Measurements from ENCODE around the gene RBFOX2. TPM values are rescaled to one million over a fixed set of nuclear protein-coding genes. Genes with fewer than 3 reads are reported as not detected.

RBFOX2 gene
- total RNA-seq, 1 experiment from 2014 or later: 81.1 TPM

DNA sequence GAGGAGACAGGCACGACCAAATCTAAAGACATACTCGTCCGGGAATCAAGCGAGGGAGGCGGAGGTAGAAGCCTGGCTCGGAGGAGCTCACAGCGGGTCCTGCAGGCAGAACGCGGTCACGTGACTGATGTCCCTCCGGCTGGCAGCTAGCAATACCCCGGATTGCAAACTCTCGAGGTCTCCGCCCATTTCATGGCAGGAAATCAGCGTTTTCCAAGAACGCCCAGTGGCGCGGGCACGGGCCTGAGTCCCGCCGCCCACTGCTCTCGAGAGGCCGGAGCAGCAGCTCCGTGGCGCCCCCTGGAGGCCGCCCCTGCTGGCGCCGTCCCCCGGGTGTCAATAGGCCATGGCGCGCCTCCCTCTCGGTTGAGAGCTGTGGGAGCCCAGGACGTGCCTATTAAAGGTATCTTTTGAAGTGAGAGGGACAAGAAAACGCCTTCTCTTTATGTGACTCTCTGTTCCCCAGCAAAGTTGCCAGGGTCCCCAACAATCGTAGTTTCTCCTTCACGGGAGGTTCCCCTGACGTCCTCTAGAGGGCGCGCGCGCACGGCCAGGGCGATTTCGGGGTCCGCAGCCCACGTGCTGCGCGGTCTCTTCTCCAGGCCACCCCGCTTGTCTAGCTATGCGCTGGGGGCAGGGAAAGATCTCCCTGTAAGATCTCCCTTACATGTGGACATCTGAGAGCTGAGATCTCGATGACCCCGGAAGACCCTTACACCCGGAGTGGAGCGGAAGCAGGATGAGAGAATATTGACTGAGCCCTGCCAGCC lies 37.3 kb upstream of the RBFOX2 start:
- ChIA-PET POLR2A (no interaction called here), CTCF (interaction anchor here (0.7 to 1.6 kb wide), 8 partner anchors 10 to 186 kb away, joined by 3 to 21 read pairs (median 4); partner anchors contain the start of gene RBFOX2)
- Histone ChIP-seq H3K36me3 (ENCODE audit: control insufficient read depth, insufficient read depth, low read length) (no peaks in the 10 kb centered on the region), H3K4me1 (ENCODE audit: control insufficient read depth, insufficient read depth, low read length) (no peaks in the 10 kb centered on the region), H3K27ac (ENCODE audit: low read length) (peak overlapping the region; percentile 84), H3K9me3 (ENCODE audit: control insufficient read depth, insufficient read depth, low read depth, low read length) (no peaks in the 10 kb centered on the region), H3K4me3 (ENCODE audit: low read depth in 2 of 2, low read length in 2 of 2) (peak overlapping the region; percentile 52 to 77), H3K27me3 (ENCODE audit: control insufficient read depth, insufficient read depth, low read length) (no peaks in the 10 kb centered on the region)
- ATAC-seq: peak; percentile 94
- DNase-seq (ENCODE audit: low read depth, low spot score): peak; percentile 48
- in situ Hi-C loops (cut with HindIII; ENCODE audit: low pct_unique_long_range_greater_than_20kb, low sequenced_read_pairs): no loop called here
- intact Hi-C loops (cut with micrococcal nuclease; ENCODE audit: unreplicated experiment): loop anchor here (2.0 to 10.0 kb wide), 2 partner anchors 59 to 131 kb away; no protein-coding TSS in a partner anchor
- BruUV-seq (replicated peaks): no TSS peak
- no peak for TF ChIP-seq REST (IDR thresholded peaks at IDR 0.05; ENCODE audit: insufficient read depth in 1 of 2, low read depth in 2 of 2, low read length in 1 of 2)
- TF ChIP-seq SIN3A (IDR thresholded peaks at IDR 0.05; ENCODE audit: borderline replicate concordance, insufficient read depth, low read depth, low read length): no peak
- TF ChIP-seq POLR2AphosphoS5 (IDR thresholded peaks at IDR 0.05; ENCODE audit: low read depth, low read length): no peak
- TF ChIP-seq, protein P1, sequence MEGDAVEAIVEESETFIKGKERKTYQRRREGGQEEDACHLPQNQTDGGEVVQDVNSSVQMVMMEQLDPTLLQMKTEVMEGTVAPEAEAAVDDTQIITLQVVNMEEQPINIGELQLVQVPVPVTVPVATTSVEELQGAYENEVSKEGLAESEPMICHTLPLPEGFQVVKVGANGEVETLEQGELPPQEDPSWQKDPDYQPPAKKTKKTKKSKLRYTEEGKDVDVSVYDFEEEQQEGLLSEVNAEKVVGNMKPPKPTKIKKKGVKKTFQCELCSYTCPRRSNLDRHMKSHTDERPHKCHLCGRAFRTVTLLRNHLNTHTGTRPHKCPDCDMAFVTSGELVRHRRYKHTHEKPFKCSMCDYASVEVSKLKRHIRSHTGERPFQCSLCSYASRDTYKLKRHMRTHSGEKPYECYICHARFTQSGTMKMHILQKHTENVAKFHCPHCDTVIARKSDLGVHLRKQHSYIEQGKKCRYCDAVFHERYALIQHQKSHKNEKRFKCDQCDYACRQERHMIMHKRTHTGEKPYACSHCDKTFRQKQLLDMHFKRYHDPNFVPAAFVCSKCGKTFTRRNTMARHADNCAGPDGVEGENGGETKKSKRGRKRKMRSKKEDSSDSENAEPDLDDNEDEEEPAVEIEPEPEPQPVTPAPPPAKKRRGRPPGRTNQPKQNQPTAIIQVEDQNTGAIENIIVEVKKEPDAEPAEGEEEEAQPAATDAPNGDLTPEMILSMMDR (IDR thresholded peaks at IDR 0.05): peak; percentile 99
- no peak for TF ChIP-seq TCF7L2 (IDR thresholded peaks at IDR 0.05; ENCODE audit: low read depth, low read length)

DNA sequence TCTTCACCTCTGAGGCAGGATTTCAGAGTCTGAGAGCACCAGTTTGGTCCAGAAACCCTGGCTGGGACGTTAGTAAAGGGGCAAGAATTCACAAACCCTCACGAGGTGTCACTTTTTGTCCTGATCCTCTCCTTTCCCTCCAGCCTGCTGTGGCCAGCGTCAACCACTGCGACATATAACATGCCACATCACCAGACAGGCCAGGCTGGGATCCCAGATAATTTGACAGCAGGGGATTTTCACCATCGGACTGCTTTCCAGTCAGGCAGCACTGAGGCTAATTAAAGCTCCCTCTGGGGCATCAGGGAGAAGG lies 36.8 kb upstream of the RBFOX2 start:
- intact Hi-C loops (cut with micrococcal nuclease; ENCODE audit: unreplicated experiment) (loop anchor here (10.0 kb wide), 1 partner anchor 131 kb away; no protein-coding TSS in a partner anchor), in situ Hi-C loops (cut with HindIII; ENCODE audit: low pct_unique_long_range_greater_than_20kb, low sequenced_read_pairs) (no loop called here)
- peak overlapping the region; percentile 84 for H3K27ac ChIP-seq (ENCODE audit: low read length)
- TF ChIP-seq SIN3A (IDR thresholded peaks at IDR 0.05; ENCODE audit: borderline replicate concordance, insufficient read depth, low read depth, low read length) (no peak), REST (IDR thresholded peaks at IDR 0.05; ENCODE audit: insufficient read depth in 1 of 2, low read depth in 2 of 2, low read length in 1 of 2) (no peak), TCF7L2 (IDR thresholded peaks at IDR 0.05; ENCODE audit: low read depth, low read length) (no peak), POLR2AphosphoS5 (IDR thresholded peaks at IDR 0.05; ENCODE audit: low read depth, low read length) (no peak)
- TF ChIP-seq, protein P1 (IDR thresholded peaks at IDR 0.05): no peak
- no peaks in the 10 kb centered on the region for H3K27me3 ChIP-seq (ENCODE audit: control insufficient read depth, insufficient read depth, low read length)
- H3K9me3 ChIP-seq (ENCODE audit: control insufficient read depth, insufficient read depth, low read depth, low read length): no peaks in the 10 kb centered on the region
- POLR2A ChIA-PET: no interaction called here
- no peaks in the 10 kb centered on the region for H3K36me3 ChIP-seq (ENCODE audit: control insufficient read depth, insufficient read depth, low read length)
- peak; percentile 71 for ATAC-seq
- DNase-seq (ENCODE audit: low read depth, low spot score): no peak
- peak overlapping the region; percentile 52 to 77 for H3K4me3 ChIP-seq (ENCODE audit: low read depth in 2 of 2, low read length in 2 of 2)
- CTCF ChIA-PET: interaction anchor here (0.7 to 1.6 kb wide), 8 partner anchors 10 to 185 kb away, joined by 3 to 21 read pairs (median 4); partner anchors contain the start of gene RBFOX2
- H3K4me1 ChIP-seq (ENCODE audit: control insufficient read depth, insufficient read depth, low read length): no peaks in the 10 kb centered on the region
- BruUV-seq (replicated peaks): no TSS peak

All from Panc1 (cell line).